SK-N-SH (cell line): ENCODE data around the gene GNG12. TPM values are rescaled to one million over a fixed set of nuclear protein-coding genes. Genes with fewer than 3 reads are reported as not detected.
A peak's percentile ranks its signal among the peaks of the same experiment; 100 is the strongest.

ENCODE experiments used
- CTCF ChIA-PET: fragments of 300-600, 350-600 bp; formaldehyde crosslinking; extraction: SDS; loops from one replicate; lab custom pipeline; 2021; lab: Yijun Ruan, JAX
- POLR2A ChIA-PET: fragments of 350-600 bp; sonication (Branson Sonifier 250); formaldehyde crosslinking; extraction: SDS; loops from one replicate; lab custom pipeline; 2020; ENCODE audit warnings: antibody characterized with exemption, inconsistent platforms; lab: Yijun Ruan, JAX
- DNase-seq: peaks from one replicate; pipeline ENCODE4 v3.0.0; 2012
- H2AFZ ChIP-seq: fragments of 200-600 bp; sonication (generic); 2 replicates; pipeline ENCODE4 v1.8.1; 2016; ENCODE audit warnings: antibody characterized with exemption, mild to moderate bottlenecking, low read depth
- H3F3A ChIP-seq: fragments of 200-600 bp; sonication (generic); replicated peaks from 2 replicates; pipeline ENCODE3; 2016; ENCODE audit warnings: antibody characterized with exemption, mild to moderate bottlenecking; ENCODE audit not compliant: insufficient read depth
- H3K27ac ChIP-seq, 2 experiments: fragments of 200-500 bp in 1 of 2; fragments of 200-600 bp in 1 of 2; sonication (Bioruptor generic) in 1 of 2; sonication (generic), shearing (Covaris generic) in 1 of 2; 2 replicates each; pipeline versions ENCODE4 v1.5.1 to v1.6.1; 2014 to 2016; ENCODE audit warnings: low read depth in 2 of 2, inconsistent platforms in 1 of 2, low read length in 1 of 2, mild to moderate bottlenecking in 1 of 2, mixed read lengths in 1 of 2
- H3K27me3 ChIP-seq: fragments of 200-600 bp; sonication (generic), shearing (Covaris generic); 2 replicates; pipeline ENCODE4 v1.6.1; 2016; ENCODE audit warnings: mixed run types; ENCODE audit not compliant: insufficient read depth
- H3K36me3 ChIP-seq, 2 experiments: fragments of 200-500 bp in 1 of 2; fragments of 200-600 bp in 1 of 2; sonication (Bioruptor generic) in 1 of 2; sonication (generic) in 1 of 2; replicated peaks in 1 of 2; 2 replicates each; pipeline versions ENCODE3 to v1.5.1; 2014 to 2016; ENCODE audit warnings: low read length in 1 of 2, mild to moderate bottlenecking in 1 of 2; ENCODE audit not compliant: insufficient read depth in 2 of 2, control insufficient read depth in 1 of 2
- H3K4me1 ChIP-seq, 2 experiments: fragments of 200-500 bp in 1 of 2; fragments of 200-600 bp in 1 of 2; sonication (Bioruptor generic) in 1 of 2; sonication (generic), shearing (Covaris generic) in 1 of 2; 2 replicates each; pipeline versions ENCODE4 v1.5.1 to v1.6.1; 2014 to 2016; ENCODE audit warnings: low read depth in 1 of 2, low read length in 1 of 2, mixed run types in 1 of 2; ENCODE audit not compliant: insufficient read depth in 2 of 2, control insufficient read depth in 1 of 2
- H3K4me2 ChIP-seq: fragments of 200-600 bp; sonication (generic), shearing (Covaris generic); 2 replicates; pipeline ENCODE4 v1.6.1; 2017; ENCODE audit warnings: mixed run types
- H3K4me3 ChIP-seq, 2 experiments: fragments of 200-500 bp in 1 of 2; fragments of 200-600 bp in 1 of 2; sonication (Bioruptor generic) in 1 of 2; sonication (generic), shearing (Covaris generic) in 1 of 2; 2 replicates each; pipeline versions ENCODE4 v1.5.1 to v1.8.1; 2014 to 2016; ENCODE audit warnings: low read depth in 2 of 2, inconsistent platforms in 1 of 2, low read length in 1 of 2, mild to moderate bottlenecking in 1 of 2, mixed read lengths in 1 of 2, moderate library complexity in 1 of 2
- H3K79me2 ChIP-seq: fragments of 200-600 bp; sonication (generic); 2 replicates; pipeline ENCODE4 v1.8.1; 2017; ENCODE audit warnings: mild to moderate bottlenecking; ENCODE audit not compliant: insufficient read depth
- H3K9ac ChIP-seq: fragments of 200-600 bp; sonication (generic); 2 replicates; pipeline ENCODE4 v1.6.1; 2017; ENCODE audit warnings: mixed run types
- H3K9me2 ChIP-seq: fragments of 200-600 bp; sonication (generic); 2 replicates; pipeline ENCODE4 v1.6.1; 2017; ENCODE audit warnings: mixed run types
- H3K9me3 ChIP-seq: fragments of 200-600 bp; sonication (generic); 2 replicates; pipeline ENCODE4 v1.6.1; 2017; ENCODE audit warnings: mixed run types, mild to moderate bottlenecking, moderate library complexity
- H4K20me1 ChIP-seq: fragments of 200-600 bp; sonication (generic); 2 replicates; pipeline ENCODE4 v1.6.1; 2017; ENCODE audit warnings: mild to moderate bottlenecking, mixed run types; ENCODE audit not compliant: insufficient read depth
- CHD2 ChIP-seq: fragments of 150-350 bp; IDR thresholded peaks from 2 replicates; pipeline ENCODE4 v1.6.1; 2018; ENCODE audit warnings: low read length; ENCODE audit not compliant: partially characterized antibody
- ELF1 ChIP-seq: IDR thresholded peaks from 2 replicates; pipeline ENCODE4 v1.4.0; 2012
- EP300 ChIP-seq, 2 experiments: IDR thresholded peaks; 2 replicates each; pipeline versions ENCODE4 v1.4.0 to v1.6.1; 2012; ENCODE audit warnings: borderline replicate concordance in 1 of 2, low read depth in 1 of 2, low read length in 1 of 2
- FOSL2 ChIP-seq: IDR thresholded peaks from 2 replicates; pipeline ENCODE4 v1.4.0; 2012; ENCODE audit warnings: low read depth, mild to moderate bottlenecking, moderate library complexity, borderline replicate concordance
- GABPA ChIP-seq: IDR thresholded peaks from 2 replicates; pipeline ENCODE4 v1.4.0; 2012; ENCODE audit warnings: low read depth, mild to moderate bottlenecking
- JUND ChIP-seq: IDR thresholded peaks from 2 replicates; pipeline ENCODE4 v1.4.0; 2012
- MXI1 ChIP-seq: IDR thresholded peaks from 2 replicates; pipeline ENCODE4 v1.6.1; 2012; ENCODE audit warnings: mild to moderate bottlenecking, low read depth, low read length, improper control_type of control experiment
- NFIC ChIP-seq: IDR thresholded peaks from 2 replicates; pipeline ENCODE4 v1.4.0; 2012; ENCODE audit warnings: borderline replicate concordance
- RAD21 ChIP-seq: IDR thresholded peaks from 2 replicates; pipeline ENCODE4 v1.6.1; 2012; ENCODE audit warnings: mild to moderate bottlenecking, low read length
- RCOR1 ChIP-seq: fragments of 150-350 bp; IDR thresholded peaks from 2 replicates; pipeline ENCODE4 v1.6.1; 2017; ENCODE audit warnings: antibody characterized with exemption, low read length
- RFX5 ChIP-seq: IDR thresholded peaks from 2 replicates; pipeline ENCODE4 v1.6.1; 2012; ENCODE audit warnings: mild to moderate bottlenecking, improper control_type of control experiment, low read length
- RXRA ChIP-seq: IDR thresholded peaks from 2 replicates; pipeline ENCODE4 v1.4.0; 2012; ENCODE audit warnings: low read depth, mild to moderate bottlenecking, borderline replicate concordance
- TCF12 ChIP-seq: IDR thresholded peaks from 2 replicates; pipeline ENCODE4 v1.4.0; 2012
- TEAD4 ChIP-seq: IDR thresholded peaks from 2 replicates; pipeline ENCODE4 v1.4.0; 2012; ENCODE audit warnings: mild to moderate bottlenecking, borderline replicate concordance; ENCODE audit not compliant: insufficient read depth
- WGBS: methylation state at CpG from one replicate; pipeline ENCODE4 v1.1.6; 2017; ENCODE audit warnings: low lambda C conversion rate; 5-methylcytosine and 5-hydroxymethylcytosine counted together
- polyA plus RNA-seq, 3 experiments: library from polyadenylated mRNA; depleted of rRNA; stranded (reverse); fragments of >200 nt; gene quantifications; 2 replicates each; pipeline ENCODE4 v1.2.3, GENCODE V29; 2012
- TF ChIP-seq, protein P1 (sequence below): IDR thresholded peaks from 2 replicates; pipeline ENCODE4 v1.4.0; 2012; ENCODE audit warnings: low read depth
- TF ChIP-seq, protein P2 (sequence below): IDR thresholded peaks from 2 replicates; pipeline ENCODE4; 2012
- TF ChIP-seq, protein P3 (sequence below): IDR thresholded peaks from 2 replicates; pipeline ENCODE4 v1.4.0; 2012; ENCODE audit warnings: low read depth, borderline replicate concordance

GNG12 gene
- polyA plus RNA-seq, 1 of the 3 experiments (the other 2 are of a cell fraction) = 41.2 TPM

DNA sequence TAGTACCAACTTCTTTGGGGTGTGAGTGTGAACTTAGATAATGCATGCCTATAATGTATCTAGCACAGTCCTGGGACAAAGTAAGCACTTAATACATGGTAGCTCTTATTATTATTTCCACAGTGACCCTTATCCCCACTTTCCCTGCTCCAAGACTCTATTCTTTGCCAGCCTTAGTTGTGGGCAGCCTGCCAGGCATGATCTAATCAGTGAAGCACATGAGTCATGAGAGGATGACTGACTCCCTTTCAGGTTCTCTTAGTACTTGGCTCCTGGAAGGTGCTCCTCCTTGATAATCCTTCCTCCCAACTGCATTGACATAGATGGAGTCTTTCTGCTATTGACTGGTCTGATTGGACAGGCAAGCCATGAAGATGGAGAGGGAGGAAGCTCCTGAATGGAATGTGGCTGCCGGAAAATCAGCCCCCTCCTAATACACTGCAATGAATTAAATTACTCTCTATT, 17.4 kb upstream of the GNG12 start:
- TF ChIP-seq ELF1 = no peak
- TF ChIP-seq, protein P1, sequence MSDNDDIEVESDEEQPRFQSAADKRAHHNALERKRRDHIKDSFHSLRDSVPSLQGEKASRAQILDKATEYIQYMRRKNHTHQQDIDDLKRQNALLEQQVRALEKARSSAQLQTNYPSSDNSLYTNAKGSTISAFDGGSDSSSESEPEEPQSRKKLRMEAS = peak; percentile 19; the same call in 1 of the 2 replicates
- peak; percentile 35; the same call in 1 of the 2 replicates for TF ChIP-seq RXRA
- peak; percentile 94 for TF ChIP-seq NFIC
- TF ChIP-seq TCF12 = peak; percentile 54
- no peak for TF ChIP-seq RFX5
- TF ChIP-seq FOSL2 = peak; percentile 91
- peak in 1 of 2 experiments; percentile 56; a peak in 1 of 4 replicates for TF ChIP-seq EP300 (IDR thresholded peaks at IDR 0.05; ENCODE audit: borderline replicate concordance in 1 of 2, low read depth in 1 of 2, low read length in 1 of 2)
- no peak for TF ChIP-seq RCOR1
- TF ChIP-seq, protein P2, sequence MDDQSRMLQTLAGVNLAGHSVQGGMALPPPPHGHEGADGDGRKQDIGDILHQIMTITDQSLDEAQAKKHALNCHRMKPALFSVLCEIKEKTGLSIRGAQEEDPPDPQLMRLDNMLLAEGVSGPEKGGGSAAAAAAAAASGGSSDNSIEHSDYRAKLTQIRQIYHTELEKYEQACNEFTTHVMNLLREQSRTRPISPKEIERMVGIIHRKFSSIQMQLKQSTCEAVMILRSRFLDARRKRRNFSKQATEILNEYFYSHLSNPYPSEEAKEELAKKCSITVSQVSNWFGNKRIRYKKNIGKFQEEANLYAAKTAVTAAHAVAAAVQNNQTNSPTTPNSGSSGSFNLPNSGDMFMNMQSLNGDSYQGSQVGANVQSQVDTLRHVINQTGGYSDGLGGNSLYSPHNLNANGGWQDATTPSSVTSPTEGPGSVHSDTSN = peak; percentile 70
- no peak for TF ChIP-seq RAD21
- TF ChIP-seq, protein P3, sequence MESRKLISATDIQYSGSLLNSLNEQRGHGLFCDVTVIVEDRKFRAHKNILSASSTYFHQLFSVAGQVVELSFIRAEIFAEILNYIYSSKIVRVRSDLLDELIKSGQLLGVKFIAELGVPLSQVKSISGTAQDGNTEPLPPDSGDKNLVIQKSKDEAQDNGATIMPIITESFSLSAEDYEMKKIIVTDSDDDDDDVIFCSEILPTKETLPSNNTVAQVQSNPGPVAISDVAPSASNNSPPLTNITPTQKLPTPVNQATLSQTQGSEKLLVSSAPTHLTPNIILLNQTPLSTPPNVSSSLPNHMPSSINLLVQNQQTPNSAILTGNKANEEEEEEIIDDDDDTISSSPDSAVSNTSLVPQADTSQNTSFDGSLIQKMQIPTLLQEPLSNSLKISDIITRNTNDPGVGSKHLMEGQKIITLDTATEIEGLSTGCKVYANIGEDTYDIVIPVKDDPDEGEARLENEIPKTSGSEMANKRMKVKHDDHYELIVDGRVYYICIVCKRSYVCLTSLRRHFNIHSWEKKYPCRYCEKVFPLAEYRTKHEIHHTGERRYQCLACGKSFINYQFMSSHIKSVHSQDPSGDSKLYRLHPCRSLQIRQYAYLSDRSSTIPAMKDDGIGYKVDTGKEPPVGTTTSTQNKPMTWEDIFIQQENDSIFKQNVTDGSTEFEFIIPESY = no peak; the same call in 1 of the 2 replicates
- TF ChIP-seq TEAD4 = no peak
- TF ChIP-seq GABPA = no peak
- no peak for TF ChIP-seq MXI1
- TF ChIP-seq JUND = peak; percentile 79
- TF ChIP-seq CHD2 = no peak
- TF ChIP-seq, all 33 proteins: peak for 8
- H3K79me2 ChIP-seq = no peaks in the 10 kb centered on the region
- DNase-seq = no peak
- peak overlapping the region in 1 of 2 experiments; percentile 71; a peak in 2 of 4 replicates for H3K27ac ChIP-seq
- ChIA-PET POLR2A (no interaction called here), CTCF (interaction anchor here (0.7 to 9.2 kb wide), 40 partner anchors 9 to 492 kb away, joined by 3 to 60 read pairs (median 4); partner anchors contain the start of genes DIRAS3 and GNG12)
- no peak overlapping the region for H2AFZ ChIP-seq
- H3K4me1 ChIP-seq = peaks cover 4 to 15% of the 10 kb centered on the region in 2 experiments
- H3K4me2 ChIP-seq = peak overlapping the region; percentile 36
- no peaks in the 10 kb centered on the region for H3K36me3 ChIP-seq
- H3K9me3 ChIP-seq = no peaks in the 10 kb centered on the region
- no peak overlapping the region for H3K4me3 ChIP-seq
- no peaks in the 10 kb centered on the region for H3K9me2 ChIP-seq
- WGBS = 20% methylated on average over 1 of the region's 1 CpG
- no peak overlapping the region for H3K9ac ChIP-seq
- H3K27me3 ChIP-seq = no peaks in the 10 kb centered on the region
- H4K20me1 ChIP-seq = no peaks in the 10 kb centered on the region
- peaks cover 8% of the 10 kb centered on the region for H3F3A ChIP-seq
